ENCODE results near the gene MARK2.

- TF ChIP-seq CTCF (conservative IDR thresholded peaks at IDR 0.05 in 1 of 2, IDR thresholded peaks at IDR 0.05 in 1 of 2; ENCODE audit: low read depth in 1 of 2, low read length in 2 of 2) (no peak), EZH2 (IDR thresholded peaks at IDR 0.05; ENCODE audit: low read length, missing control alignments) (no peak)
These were observed 20.0 kb downstream of the MARK2 start for GRCh38 chr11:63858628-63859550.
